Measurements from ENCODE around the gene MYADML2.

MYADML2 gene

DNA sequence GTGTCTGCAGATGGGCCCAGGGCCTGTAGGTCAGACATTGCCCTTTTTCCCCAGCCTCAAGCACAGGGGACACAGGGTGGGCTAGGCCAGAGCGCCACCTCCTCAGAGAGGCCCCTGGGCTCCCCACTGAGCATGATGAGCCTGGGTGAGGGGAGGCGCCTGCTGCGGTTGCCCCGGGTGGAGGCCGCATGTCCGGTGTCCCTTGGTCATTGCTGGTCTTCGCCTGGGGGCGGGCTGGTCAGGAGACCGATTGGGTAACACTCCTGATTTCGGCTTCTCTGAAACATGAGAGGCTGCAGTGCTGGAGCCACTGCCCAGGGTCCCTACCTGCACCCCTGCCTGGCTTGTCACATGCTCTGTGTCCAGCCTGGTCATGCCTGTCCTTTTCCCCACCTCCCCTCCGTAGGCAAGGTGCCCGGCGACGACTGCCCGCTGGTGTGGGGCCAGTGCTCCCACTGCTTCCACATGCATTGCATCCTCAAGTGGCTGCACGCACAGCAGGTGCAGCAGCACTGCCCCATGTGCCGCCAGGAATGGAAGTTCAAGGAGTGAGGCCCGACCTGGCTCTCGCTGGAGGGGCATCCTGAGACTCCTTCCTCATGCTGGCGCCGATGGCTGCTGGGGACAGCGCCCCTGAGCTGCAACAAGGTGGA is 47.4 kb downstream of the MYADML2 start:
- DNase-seq (ENCODE audit: low read depth in 2 of 2) = no peak

DNA sequence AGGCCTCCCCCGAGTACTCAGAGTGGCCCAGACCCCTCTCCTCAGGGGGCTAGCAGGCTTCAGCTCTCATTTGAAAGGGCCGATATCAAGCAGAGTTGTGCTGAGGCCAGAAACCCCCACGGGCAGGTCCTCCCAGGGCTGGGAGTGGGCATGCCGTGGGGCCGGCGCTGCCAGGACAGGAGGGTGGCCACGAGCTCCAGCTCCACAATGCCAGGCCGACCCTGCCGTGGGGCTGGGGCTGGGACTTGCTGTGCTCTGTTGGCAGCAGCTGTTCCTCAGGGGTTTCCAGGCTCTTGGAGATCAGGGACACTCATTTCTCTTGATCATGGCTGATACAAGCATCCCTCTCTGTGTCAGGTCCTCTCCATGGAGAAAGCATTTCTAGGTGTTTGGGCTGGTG is 48.1 kb downstream of the MYADML2 start:
- DNase-seq (ENCODE audit: low read depth in 2 of 2) = no peak

DNA sequence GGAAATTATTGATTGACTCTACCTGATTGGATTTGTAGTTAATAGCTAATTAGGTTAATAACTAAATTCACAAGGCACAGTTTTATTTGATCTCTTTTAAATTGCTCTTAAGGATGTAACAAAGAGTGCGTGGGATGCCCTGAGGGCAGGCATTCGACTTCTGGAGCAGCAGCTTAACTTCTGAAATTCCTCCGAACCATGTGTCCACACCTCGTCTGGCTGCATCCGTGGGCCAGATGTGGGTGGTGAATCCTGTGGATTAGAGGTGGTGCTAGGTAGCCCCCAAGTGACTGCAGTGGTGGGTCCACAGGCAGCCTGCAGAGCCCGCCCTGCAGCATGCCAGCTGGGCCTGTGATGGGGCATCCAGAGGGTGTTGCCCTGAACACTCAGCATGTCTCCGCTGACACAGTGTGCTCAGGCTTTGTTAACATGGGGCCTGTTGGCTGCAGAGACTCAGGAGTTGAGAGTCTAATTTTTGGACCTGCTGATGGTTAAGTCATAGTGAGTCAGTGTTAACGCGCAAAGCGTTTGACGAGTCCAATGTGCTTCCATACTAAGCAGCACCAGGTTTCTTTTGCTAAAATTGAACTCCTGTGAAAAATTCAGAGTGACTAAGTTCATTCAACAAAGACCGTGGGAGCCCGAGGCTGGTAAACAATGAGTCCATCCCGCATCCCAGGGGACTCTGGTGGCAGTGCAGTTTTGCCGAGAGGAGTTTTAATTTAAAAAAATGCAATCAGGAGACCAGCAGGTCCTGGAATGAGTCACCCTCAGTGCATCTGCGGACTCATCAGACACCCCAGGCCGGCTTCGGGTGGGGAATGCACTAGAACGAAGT is 48.8 kb downstream of the MYADML2 start:
- no peak for DNase-seq (ENCODE audit: low read depth in 2 of 2)

DNA sequence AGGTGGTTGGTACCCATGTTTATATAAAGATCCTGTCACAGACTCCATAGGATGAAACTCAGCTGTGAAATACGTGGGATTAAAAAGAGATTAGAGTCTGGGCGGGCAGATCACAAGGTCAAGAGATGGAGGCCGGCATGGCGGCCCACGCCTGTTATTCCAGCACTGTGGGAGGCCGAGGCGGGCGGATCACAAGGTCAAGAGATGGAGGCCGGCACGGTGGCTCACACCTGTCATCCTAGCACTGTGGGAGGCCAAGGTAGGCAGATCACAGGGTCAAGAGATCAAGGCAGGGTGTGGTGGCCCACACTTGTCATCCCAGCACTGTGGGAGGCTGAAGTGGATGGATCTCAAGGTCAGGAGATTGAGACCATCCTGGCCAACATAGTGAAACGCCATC is 51.6 kb downstream of the MYADML2 start:
- DNase-seq (ENCODE audit: low read depth in 2 of 2) = no peak

DNA sequence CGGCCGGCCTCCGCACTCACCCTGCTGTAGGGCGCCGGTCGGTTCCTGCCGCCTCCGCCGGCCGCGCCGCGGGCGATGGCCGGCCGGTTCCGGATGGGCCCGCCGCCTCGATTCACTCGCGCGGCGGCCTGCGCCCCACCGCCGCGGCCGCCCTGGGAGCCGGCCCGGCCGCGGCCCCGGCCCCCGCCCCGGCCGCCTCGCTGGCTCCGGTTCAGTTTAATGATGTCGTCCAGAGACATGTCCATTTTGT is 55.8 kb downstream of the MYADML2 start:
- no peak for DNase-seq (ENCODE audit: low read depth in 2 of 2)

DNA sequence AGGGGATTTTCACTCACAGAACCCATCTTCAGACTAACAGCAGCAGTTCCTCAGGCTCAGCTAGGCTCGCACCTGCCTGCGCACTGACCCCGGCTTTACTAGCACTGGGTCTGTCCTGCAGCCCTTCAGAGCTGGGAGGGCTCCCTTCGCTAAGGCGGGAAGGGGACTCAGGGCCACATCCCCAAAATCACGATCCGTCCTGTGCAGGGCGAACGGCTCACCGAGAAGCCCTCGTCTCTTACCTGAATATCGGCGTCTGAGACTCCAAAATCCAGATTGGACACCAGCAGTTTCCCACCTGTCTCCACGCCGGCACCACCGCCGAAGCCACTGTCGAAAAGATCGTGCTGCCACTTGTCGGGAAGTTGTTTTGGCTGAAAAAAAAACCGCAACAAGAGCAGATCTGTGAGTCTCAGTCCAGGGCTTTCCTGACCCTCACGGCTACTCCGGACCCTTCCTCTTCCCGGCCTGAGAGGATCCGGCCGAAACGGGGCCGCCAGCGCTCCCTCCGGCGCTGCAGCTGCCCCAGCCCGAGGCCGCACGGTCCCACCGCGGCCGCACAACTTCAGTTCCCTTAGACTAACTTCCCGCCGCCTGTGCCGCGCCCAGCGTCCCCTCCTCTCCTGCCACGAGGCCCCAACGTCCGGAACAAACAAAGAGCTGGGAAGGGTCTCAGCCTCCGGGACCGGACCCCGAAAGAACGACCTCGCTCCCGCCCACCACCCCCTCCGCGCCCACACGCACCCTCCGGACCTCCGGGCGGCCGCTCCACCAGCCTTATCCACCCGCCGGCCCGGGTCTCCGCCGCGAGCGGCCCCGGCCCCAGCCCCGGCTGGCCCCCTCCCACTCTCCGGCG is 56.4 kb downstream of the MYADML2 start:
- no peak for DNase-seq (ENCODE audit: low read depth in 2 of 2)
